Stimulated activated CD4-positive, alpha-beta T cell treated with anti-CD3 and anti-CD28 coated beads, Interleukin-15, amount 100 ng/mL, for 48 hours (primary cell): ENCODE data around the gene OR52E5.

Experiments
- DNase-seq, 2 donors: peaks; one replicate each; pipeline ENCODE4 v3.0.0-alpha.2; 2020; ENCODE audit warnings: low read depth in 2 of 2

The OR52E5 gene

GRCh38 chr11:5933116-5933515 lies 40.1 kb downstream of the OR52E5 start:
- no peak for DNase-seq

GRCh38 chr11:5937868-5938602 lies 45.0 kb downstream of the OR52E5 start:
- no peak for DNase-seq

DNA sequence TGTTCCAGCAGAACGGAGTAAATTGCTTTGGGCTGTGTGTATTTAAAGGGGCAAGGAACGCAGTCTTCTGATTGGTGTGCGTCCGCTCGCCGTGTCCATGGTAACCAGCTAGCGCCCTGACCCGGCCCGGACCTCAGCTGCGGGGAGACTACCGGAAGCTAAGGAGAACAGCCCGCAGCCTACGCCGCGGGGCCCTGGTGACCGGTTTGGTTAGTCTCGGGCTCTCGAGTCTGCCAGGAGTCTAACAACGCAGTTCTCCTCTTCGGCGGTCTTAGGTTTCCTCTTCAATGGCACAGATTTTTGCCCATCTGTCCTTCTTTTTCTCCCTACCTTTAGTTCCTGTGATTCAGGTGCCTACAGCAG lies 45.6 kb downstream of the OR52E5 start:
- DNase-seq, result no peak

GRCh38 chr11:5940748-5941147 lies 47.7 kb downstream of the OR52E5 start:
- DNase-seq, result no peak

GRCh38 chr11:5941951-5942350 lies 48.9 kb downstream of the OR52E5 start, which contains the start of gene OR56A3:
TSS of gene OR56A3 (plus strand) at chr11:5942251. CDS start at chr11:5947347, 5,096 bp downstream.
- no peak for DNase-seq
